ENCODE data around the gene STARD3NL. TPM values are rescaled to one million over a fixed set of nuclear protein-coding genes. Genes with fewer than 3 reads are reported as not detected.

Gene STARD3NL
- total and polyA plus RNA-seq, 10 of the 15 experiments (the other 5 are each of a cell fraction or from before 2014, with no cell fraction given), result 66.1 to 133 (median 85.7) TPM

GRCh38 chr7:38235606-38236005 is 57.6 kb downstream of the STARD3NL start:
- Histone ChIP-seq H3K4me1 (ENCODE audit: control insufficient read depth, insufficient read depth, low read length) (peaks cover 14% of the 10 kb centered on the region), H2AFZ (ENCODE audit: control insufficient read depth, low read depth, low read length) (no peak overlapping the region), H3K9ac (ENCODE audit: control insufficient read depth, insufficient read depth, low read length) (no peak overlapping the region), H3K27me3 (replicated peaks in 1 of 2; ENCODE audit: control insufficient read depth in 2 of 2, insufficient read depth in 2 of 2, low read length in 1 of 2) (no peaks in the 10 kb centered on the region), H3K9me3 (replicated peaks; ENCODE audit: control insufficient read depth, insufficient read depth, low read length) (no peaks in the 10 kb centered on the region), H3K79me2 (ENCODE audit: control insufficient read depth, insufficient read depth, low read length) (no peaks in the 10 kb centered on the region), H3K4me3 (no peak overlapping the region), H4K20me1 (ENCODE audit: control insufficient read depth, insufficient read depth) (no peaks in the 10 kb centered on the region), H3K4me2 (ENCODE audit: control insufficient read depth, insufficient read depth) (no peak overlapping the region), H3K36me3 (ENCODE audit: control insufficient read depth in 2 of 2, insufficient read depth in 2 of 2, low read length in 1 of 2) (no peaks in the 10 kb centered on the region; a peak in 1 of 4 replicates), H3K27ac (ENCODE audit: control insufficient read depth, insufficient read depth) (no peak overlapping the region)
- POLR2A ChIA-PET, result no interaction called here
- DNase-seq (ENCODE audit: low read depth, low spot score) (no peak), ATAC-seq (no peak), FAIRE-seq (no peak)
- BruUV-seq (replicated peaks), result no TSS peak
- CTCF ChIA-PET, result interaction anchor here (1.1 to 4.6 kb wide), 4 partner anchors 64 to 127 kb away, joined by 3 to 26 read pairs (median 6); no protein-coding TSS in a partner anchor
- intact Hi-C loops (cut with micrococcal nuclease; ENCODE audit: unreplicated experiment), result no loop called here
- RAD21 ChIA-PET (ENCODE audit: unreplicated experiment), result interaction anchor here (1.0 to 3.9 kb wide), 2 partner anchors 82 to 139 kb away, joined by 3 to 32 read pairs; no protein-coding TSS in a partner anchor
- in situ Hi-C loops (cut with MboI), result no loop called here
- SMC1A ChIA-PET (ENCODE audit: uncharacterized antibody, unreplicated experiment), result interaction anchor here (1.5 to 3.6 kb wide), 2 partner anchors 84 to 100 kb away, joined by 6 to 22 read pairs; no protein-coding TSS in a partner anchor
- TF ChIP-seq, protein P1, sequence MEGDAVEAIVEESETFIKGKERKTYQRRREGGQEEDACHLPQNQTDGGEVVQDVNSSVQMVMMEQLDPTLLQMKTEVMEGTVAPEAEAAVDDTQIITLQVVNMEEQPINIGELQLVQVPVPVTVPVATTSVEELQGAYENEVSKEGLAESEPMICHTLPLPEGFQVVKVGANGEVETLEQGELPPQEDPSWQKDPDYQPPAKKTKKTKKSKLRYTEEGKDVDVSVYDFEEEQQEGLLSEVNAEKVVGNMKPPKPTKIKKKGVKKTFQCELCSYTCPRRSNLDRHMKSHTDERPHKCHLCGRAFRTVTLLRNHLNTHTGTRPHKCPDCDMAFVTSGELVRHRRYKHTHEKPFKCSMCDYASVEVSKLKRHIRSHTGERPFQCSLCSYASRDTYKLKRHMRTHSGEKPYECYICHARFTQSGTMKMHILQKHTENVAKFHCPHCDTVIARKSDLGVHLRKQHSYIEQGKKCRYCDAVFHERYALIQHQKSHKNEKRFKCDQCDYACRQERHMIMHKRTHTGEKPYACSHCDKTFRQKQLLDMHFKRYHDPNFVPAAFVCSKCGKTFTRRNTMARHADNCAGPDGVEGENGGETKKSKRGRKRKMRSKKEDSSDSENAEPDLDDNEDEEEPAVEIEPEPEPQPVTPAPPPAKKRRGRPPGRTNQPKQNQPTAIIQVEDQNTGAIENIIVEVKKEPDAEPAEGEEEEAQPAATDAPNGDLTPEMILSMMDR (IDR thresholded peaks at IDR 0.05 in 2 of 3, conservative IDR thresholded peaks at IDR 0.05 in 1 of 3; ENCODE audit: control insufficient read depth in 2 of 3, extremely low read depth in 1 of 3, insufficient read depth in 1 of 3, low read depth in 3 of 3, low read length in 3 of 3), result no peak
- TF ChIP-seq DPF2 (IDR thresholded peaks at IDR 0.05), result no peak
- no peak for TF ChIP-seq CEBPZ (IDR thresholded peaks at IDR 0.05; ENCODE audit: low read depth, low read length)
- no peak for TF ChIP-seq SUZ12 (IDR thresholded peaks at IDR 0.05; ENCODE audit: unreplicated experiment)
- TF ChIP-seq ATF7 (IDR thresholded peaks at IDR 0.05; ENCODE audit: low read depth), result no peak
- no peak for TF ChIP-seq CBX5 (IDR thresholded peaks at IDR 0.05; ENCODE audit: low read depth)
- TF ChIP-seq RAD51 (IDR thresholded peaks at IDR 0.05), result no peak
- TF ChIP-seq PRDM15 (CRISPR knock-in tag; IDR thresholded peaks at IDR 0.05), result no peak
- TF ChIP-seq SRF (IDR thresholded peaks at IDR 0.05; ENCODE audit: low read depth in 2 of 2, low read length in 2 of 2), result no peak
- TF ChIP-seq IKZF2 (IDR thresholded peaks at IDR 0.05), result no peak
- no peak for TF ChIP-seq FOS (IDR thresholded peaks at IDR 0.05; ENCODE audit: borderline replicate concordance, extremely low read depth, insufficient read length)
- TF ChIP-seq BACH1 (IDR thresholded peaks at IDR 0.05; ENCODE audit: borderline replicate concordance), result no peak
- no peak for TF ChIP-seq RUNX3 (IDR thresholded peaks at IDR 0.05; ENCODE audit: low read length)
- no peak for TF ChIP-seq BRCA1 (IDR thresholded peaks at IDR 0.05; ENCODE audit: low read depth, low read length)
- no peak for TF ChIP-seq BMI1 (IDR thresholded peaks at IDR 0.05; ENCODE audit: borderline replicate concordance)
- no peak for TF ChIP-seq SIX5 (IDR thresholded peaks at IDR 0.05; ENCODE audit: low read depth, low read length, severe bottlenecking)
- TF ChIP-seq FOXM1 (IDR thresholded peaks at IDR 0.05; ENCODE audit: low read depth, low read length), result no peak
- 55% methylated on average over 4 of the region's 4 CpGs for WGBS (ENCODE audit: insufficient coverage, insufficient replicate concordance, low lambda C conversion rate, missing lambda C conversion rate)
